ENCODE measurements around the gene SLC30A1. TPM values are rescaled to one million over a fixed set of nuclear protein-coding genes. Genes with fewer than 3 reads are reported as not detected.

SLC30A1 gene
- total and polyA plus RNA-seq, 2 experiments from 2014 or later: 6.8 to 10.8 TPM

DNA sequence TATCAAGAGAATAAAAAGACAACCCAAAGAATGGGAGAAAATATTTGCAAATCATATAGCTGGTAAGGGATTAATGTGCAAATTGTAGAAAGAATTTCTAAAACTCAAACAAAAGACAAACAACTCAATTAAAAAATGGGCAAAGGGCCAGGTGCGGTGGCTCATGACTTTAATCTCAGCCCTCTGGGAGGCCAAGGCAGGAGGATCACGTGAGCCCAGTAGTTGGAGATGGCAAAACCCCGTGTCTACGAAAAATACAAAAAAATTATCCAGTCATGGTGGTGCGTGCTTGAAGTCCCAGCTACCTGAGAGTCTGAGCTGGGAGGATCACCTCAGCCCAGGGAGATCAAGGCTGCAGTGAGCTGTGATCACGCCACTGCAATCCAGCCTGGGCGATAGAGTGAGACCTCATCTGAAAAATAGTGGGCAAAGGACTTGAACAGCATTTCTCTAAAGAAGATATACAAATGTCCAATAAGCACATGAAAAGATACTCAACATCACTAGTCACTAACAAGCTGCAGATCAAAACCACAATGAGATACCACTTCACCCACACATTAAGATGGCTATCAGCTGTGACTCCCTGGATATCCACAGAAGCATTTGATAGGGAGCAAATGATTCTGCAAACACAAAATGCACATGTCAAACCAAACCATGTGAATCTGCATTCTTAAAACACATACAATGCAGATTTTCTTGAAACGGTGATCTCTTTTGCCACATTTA, 20.9 kb downstream of the SLC30A1 start:
- TF ChIP-seq, protein P1, sequence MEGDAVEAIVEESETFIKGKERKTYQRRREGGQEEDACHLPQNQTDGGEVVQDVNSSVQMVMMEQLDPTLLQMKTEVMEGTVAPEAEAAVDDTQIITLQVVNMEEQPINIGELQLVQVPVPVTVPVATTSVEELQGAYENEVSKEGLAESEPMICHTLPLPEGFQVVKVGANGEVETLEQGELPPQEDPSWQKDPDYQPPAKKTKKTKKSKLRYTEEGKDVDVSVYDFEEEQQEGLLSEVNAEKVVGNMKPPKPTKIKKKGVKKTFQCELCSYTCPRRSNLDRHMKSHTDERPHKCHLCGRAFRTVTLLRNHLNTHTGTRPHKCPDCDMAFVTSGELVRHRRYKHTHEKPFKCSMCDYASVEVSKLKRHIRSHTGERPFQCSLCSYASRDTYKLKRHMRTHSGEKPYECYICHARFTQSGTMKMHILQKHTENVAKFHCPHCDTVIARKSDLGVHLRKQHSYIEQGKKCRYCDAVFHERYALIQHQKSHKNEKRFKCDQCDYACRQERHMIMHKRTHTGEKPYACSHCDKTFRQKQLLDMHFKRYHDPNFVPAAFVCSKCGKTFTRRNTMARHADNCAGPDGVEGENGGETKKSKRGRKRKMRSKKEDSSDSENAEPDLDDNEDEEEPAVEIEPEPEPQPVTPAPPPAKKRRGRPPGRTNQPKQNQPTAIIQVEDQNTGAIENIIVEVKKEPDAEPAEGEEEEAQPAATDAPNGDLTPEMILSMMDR (IDR thresholded peaks at IDR 0.05; ENCODE audit: low read depth, low read length): no peak
- no peak for DNase-seq (ENCODE audit: low read depth in 1 of 2, low spot score in 1 of 2)
- H3K9me3 ChIP-seq (ENCODE audit: low read depth): no peaks in the 10 kb centered on the region

DNA sequence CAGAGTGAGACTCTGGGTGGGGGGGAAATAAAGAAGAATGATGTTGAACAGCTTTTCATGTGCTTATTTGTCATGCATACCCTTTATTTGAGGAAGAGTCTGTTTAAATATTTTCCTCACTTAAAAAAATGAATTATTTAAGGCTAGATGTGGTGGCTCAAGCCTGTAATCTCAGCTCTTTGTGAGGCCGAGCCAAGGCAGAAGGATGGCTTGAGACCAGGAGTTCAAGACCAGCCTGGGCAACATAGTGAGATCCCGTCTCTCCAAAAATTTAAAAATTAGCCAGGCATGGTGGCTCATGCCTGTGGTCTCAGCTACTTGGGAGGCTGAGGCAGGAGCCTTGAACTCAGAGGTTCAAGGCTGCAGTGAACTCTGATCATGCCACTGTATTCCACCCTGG, 25.4 kb downstream of the SLC30A1 start:
- DNase-seq (ENCODE audit: low read depth in 1 of 2, low spot score in 1 of 2): no peak
- H3K4me1 ChIP-seq (ENCODE audit: low read depth): peaks cover 11% of the 10 kb centered on the region
- no peaks in the 10 kb centered on the region for H3K36me3 ChIP-seq

More for the DNA sequence above, 20.9 kb downstream of the SLC30A1 start:
- no peaks in the 10 kb centered on the region for H3K27me3 ChIP-seq
- H3K36me3 ChIP-seq: no peaks in the 10 kb centered on the region
- no peak overlapping the region for H3K27ac ChIP-seq
- H3K4me3 ChIP-seq: no peak overlapping the region
- H3K4me1 ChIP-seq (ENCODE audit: low read depth): no peaks in the 10 kb centered on the region

DNA sequence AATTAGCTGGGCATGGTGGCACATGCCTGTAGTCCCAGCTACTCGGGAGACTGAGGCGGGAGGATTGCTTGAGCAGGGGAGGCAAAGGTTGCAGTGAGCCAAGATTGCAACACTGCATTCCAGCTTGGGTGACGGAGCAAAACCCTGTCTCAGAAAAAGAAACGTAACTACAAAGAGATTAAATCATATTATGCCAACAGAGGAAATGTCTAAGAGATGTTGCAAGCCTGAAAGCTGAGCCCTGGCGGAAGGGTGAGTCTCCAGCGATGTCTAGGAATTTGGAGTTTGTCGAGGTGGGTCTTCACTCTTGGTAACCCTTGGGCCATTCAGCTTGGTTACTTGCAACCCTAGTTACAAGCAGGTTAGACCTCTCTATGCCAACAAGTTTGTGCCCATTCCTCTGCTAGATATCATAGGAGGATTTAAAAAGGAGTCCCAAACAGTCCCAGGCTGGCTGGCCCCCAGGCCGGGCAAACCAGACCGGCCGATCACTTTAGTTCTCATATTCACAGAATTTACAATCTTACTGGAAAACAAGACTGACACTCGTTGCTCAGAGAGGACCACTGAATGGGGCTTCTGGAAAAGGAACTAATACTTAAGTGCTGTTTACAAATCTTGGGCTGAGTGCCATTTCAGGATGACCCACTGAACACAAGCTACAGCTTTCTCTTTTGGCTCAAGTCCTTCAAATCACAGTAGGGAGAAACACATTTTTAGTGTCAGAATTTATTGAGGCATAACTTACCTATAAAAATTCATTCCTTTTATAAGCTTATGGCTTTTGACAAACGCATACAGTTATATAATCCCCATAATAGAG, 27.1 kb downstream of the SLC30A1 start:
- Histone ChIP-seq H3K27ac (no peak overlapping the region), H3K27me3 (no peaks in the 10 kb centered on the region), H3K4me3 (no peak overlapping the region), H3K9me3 (ENCODE audit: low read depth) (no peaks in the 10 kb centered on the region), H3K36me3 (no peaks in the 10 kb centered on the region), H3K4me1 (ENCODE audit: low read depth) (peaks cover 19% of the 10 kb centered on the region)
- peak in 1 of 2 donors; percentile 92 for DNase-seq (ENCODE audit: low read depth in 1 of 2, low spot score in 1 of 2)
- TF ChIP-seq, protein P1 (IDR thresholded peaks at IDR 0.05; ENCODE audit: low read depth, low read length): no peak

More for the DNA sequence above, 25.4 kb downstream of the SLC30A1 start:
- Histone ChIP-seq H3K27me3 (no peaks in the 10 kb centered on the region), H3K4me3 (no peak overlapping the region), H3K27ac (no peak overlapping the region), H3K9me3 (ENCODE audit: low read depth) (no peaks in the 10 kb centered on the region)
- TF ChIP-seq, protein P1 (IDR thresholded peaks at IDR 0.05; ENCODE audit: low read depth, low read length): no peak

DNA sequence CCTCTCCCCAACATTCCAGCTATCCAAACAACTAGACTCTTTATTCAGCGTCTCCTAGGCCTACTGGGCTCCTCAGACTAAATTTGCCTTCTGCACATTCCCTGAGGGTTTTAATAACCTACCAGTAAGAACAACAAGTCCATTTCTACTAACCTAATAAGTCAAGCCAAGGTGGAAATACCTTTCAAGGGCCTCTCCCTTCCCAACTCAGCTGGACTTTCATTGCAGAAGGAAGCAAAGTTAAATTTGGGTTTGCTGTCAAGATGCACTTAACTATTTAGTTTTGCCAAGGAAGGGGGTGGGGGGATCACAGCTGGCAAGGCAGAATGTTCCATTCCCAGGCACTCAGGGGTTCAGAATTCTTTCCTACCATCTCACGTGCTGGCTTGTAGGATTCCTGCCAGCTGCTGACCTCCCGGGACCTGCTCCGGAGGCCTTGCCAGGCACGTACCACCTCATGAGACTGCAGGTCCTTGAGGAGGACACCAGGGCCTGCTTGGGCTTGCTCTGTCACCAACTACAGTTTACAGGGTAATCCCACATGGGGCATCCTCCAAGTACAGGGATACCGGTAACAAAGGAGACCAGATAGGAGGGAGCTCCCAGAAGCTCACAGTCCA, 29.8 kb downstream of the SLC30A1 start:
- DNase-seq (ENCODE audit: low read depth in 1 of 2, low spot score in 1 of 2): no peak
- H3K36me3 ChIP-seq: no peaks in the 10 kb centered on the region
- no peaks in the 10 kb centered on the region for H3K9me3 ChIP-seq (ENCODE audit: low read depth)
- peak overlapping the region; percentile 34 for H3K27ac ChIP-seq
- H3K27me3 ChIP-seq: no peaks in the 10 kb centered on the region
- peaks cover 19% of the 10 kb centered on the region for H3K4me1 ChIP-seq (ENCODE audit: low read depth)
- no peak overlapping the region for H3K4me3 ChIP-seq
- TF ChIP-seq, protein P1 (IDR thresholded peaks at IDR 0.05; ENCODE audit: low read depth, low read length): no peak

DNA sequence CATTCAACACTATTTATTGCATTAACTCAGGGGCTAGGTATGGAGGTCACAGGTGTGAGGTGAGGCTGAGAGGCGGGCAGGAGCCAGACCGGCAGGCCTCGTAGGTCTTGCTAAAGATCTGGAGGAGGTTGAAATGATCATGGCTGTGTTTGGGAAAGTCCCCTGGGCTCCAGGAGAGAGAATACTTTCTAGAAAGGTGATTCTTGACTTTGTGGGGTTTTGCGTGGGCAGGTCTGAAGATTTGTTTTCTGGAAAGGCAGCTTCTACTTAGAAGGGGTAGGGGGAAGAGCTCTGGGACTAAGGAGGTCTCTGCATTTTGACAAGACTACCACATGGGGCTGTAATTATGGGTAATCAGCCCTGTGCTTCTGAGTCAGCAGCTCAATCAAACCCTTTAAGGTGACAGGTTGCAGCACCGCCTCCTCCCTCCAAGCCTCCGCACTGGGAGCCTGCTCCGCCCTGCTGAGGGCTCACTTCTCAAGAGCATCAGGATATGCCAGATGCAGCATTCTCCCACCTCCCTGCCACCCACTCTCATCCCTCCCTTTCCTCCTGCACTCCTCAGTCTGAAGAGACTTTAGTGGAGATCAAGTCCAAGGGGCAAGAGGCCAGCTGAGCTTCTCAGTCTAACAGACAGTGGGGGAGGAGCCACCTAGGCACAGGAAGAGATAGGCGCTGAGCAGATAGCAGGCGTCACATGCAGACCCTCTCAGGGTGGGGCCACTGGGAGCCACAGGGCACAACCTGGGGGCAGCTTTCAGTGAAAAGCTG, 30.5 kb downstream of the SLC30A1 start:
- DNase-seq (ENCODE audit: low read depth in 1 of 2, low spot score in 1 of 2): peak in 1 of 2 donors; percentile 30
- Histone ChIP-seq H3K4me1 (ENCODE audit: low read depth) (peaks cover 19% of the 10 kb centered on the region), H3K27me3 (no peaks in the 10 kb centered on the region), H3K4me3 (no peak overlapping the region), H3K36me3 (no peaks in the 10 kb centered on the region), H3K9me3 (ENCODE audit: low read depth) (no peaks in the 10 kb centered on the region), H3K27ac (peak overlapping the region; percentile 34)
- TF ChIP-seq, protein P1 (IDR thresholded peaks at IDR 0.05; ENCODE audit: low read depth, low read length): no peak

Measured in cardiac muscle cell (in vitro differentiated cells and primary cell).